Measurements from ENCODE around the gene SHLD2.
"Not testable (repeated sequence)": the region's sequence is repeated elsewhere in the genome, so short reads cannot be mapped to it uniquely, and the experiment has no call there.

SHLD2 gene

DNA sequence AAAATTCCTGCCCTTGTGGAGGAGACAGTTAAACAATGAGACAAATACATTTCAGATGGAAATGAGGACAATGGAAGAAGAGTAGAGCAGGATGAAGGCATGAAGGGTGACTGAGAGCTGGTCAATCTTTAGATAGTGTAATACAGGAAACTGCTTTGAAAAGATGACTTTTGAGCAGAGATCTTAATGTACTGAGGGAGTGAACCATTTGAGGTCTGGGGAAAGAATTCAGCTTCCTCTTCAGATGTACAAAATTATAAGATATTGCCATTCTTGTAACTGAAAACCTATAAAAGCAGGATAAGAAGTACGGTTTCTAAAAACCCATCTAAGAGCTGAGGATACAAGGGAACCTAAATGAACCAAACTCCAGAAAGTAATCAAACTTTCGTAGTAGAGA is 38.9 kb downstream of the SHLD2 start:
- not testable (repeated sequence) for H2AFZ ChIP-seq (ENCODE audit: low read depth); H3K9ac ChIP-seq; H3K4me1 ChIP-seq (ENCODE audit: low read depth, poor library complexity, severe bottlenecking); H3K4me3 ChIP-seq (IDR thresholded peaks at IDR 0.05; ENCODE audit: insufficient read depth, low read depth, low read length); H3K79me2 ChIP-seq (ENCODE audit: insufficient read depth, low read depth); H3K4me2 ChIP-seq; H4K20me1 ChIP-seq (ENCODE audit: insufficient read depth); H3K36me3 ChIP-seq (ENCODE audit: insufficient read depth); H3K27ac ChIP-seq; H3K27me3 ChIP-seq (ENCODE audit: insufficient read depth, low read depth)

DNA sequence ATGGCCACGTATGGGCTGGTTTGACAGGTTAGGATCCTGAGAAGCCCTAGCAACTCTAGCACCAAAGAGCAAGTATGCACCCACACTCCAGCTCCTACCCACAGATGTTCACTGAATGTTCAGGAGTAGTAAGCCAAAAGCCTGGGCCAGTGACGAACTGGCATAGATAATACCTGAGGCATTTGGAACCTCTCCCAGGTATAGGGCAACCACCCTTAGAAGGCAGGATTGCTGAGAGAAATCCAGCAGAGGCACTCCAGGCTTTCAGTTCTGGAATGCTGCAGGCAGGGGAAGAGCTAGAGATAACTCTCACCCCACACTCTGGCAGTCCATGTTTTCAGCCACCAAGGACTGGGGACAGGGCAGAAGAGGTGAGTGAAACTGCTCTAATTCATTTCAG is 39.4 kb downstream of the SHLD2 start:
- H3K9ac ChIP-seq; H4K20me1 ChIP-seq (ENCODE audit: insufficient read depth); H3K36me3 ChIP-seq (ENCODE audit: insufficient read depth); H3K4me1 ChIP-seq (ENCODE audit: low read depth, poor library complexity, severe bottlenecking); H3K4me2 ChIP-seq; H3K27me3 ChIP-seq (ENCODE audit: insufficient read depth, low read depth); H2AFZ ChIP-seq (ENCODE audit: low read depth); H3K27ac ChIP-seq; H3K4me3 ChIP-seq (IDR thresholded peaks at IDR 0.05; ENCODE audit: insufficient read depth, low read depth, low read length); H3K79me2 ChIP-seq (ENCODE audit: insufficient read depth, low read depth): not testable (repeated sequence)

DNA sequence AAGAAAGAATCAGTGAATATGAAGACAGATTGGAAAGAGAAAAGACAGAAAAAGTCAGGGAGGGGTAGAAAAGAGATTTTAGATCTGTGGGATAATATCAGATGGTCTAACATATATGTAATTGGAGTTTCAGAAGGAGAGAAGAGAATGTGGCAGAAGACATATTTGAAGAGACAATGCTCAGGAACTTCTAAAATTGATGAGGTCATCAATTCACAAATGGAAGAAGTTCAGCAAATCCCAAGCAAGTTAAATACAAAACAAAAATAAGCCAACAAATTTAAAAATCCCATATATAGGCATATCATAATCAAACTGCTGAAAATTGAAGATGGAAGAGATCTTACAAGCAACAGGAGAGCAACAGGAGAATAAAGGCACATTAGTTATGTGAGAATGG is 42.5 kb downstream of the SHLD2 start:
- H4K20me1 ChIP-seq (ENCODE audit: insufficient read depth); H3K4me1 ChIP-seq (ENCODE audit: low read depth, poor library complexity, severe bottlenecking); H3K79me2 ChIP-seq (ENCODE audit: insufficient read depth, low read depth); H3K9ac ChIP-seq; H3K27me3 ChIP-seq (ENCODE audit: insufficient read depth, low read depth); H3K4me2 ChIP-seq; H3K4me3 ChIP-seq (IDR thresholded peaks at IDR 0.05; ENCODE audit: insufficient read depth, low read depth, low read length); H3K27ac ChIP-seq; H2AFZ ChIP-seq (ENCODE audit: low read depth); H3K36me3 ChIP-seq (ENCODE audit: insufficient read depth): not testable (repeated sequence)

DNA sequence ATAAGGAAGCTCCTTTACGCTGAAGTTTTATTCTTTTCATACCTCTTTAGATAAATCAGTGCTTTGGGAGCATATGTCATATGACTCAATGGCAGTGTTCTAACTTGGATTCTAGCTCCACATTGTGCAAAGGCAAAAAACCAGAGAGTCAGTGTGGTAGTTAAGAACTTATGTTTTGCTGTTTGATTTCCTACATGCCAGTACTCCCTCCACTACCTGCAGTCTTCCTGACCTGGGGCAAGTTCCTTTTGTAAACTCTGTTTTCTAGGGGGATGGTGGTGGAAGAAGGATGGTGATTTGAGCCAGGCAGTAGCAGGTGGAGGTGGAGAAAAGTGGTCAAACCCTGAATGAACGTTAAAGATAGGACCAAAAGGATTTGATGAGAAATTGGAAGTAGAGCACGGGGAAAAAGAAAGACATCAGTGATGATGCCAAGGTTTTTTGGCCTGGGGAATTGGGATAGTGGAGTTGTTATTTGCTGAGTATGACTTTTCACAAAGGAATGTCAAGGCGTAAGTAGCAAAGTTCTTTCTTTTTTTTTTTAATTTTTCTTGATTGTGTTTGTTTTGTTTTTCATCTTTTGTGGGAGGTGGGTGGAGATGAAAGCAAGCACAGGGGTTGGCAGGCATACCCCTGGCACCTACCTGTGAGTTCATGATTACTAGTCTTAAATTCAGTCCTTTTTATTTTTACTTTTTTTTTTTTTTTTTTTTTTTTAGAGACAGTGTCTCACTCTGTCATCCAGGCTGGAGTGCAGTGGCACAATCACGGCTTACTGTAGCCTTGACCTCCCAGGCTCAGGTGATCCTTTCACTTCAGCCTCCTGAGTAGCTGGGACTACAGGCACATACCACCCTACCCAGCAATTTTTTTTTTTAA is 47.5 kb downstream of the SHLD2 start:
- not testable (repeated sequence) for H3K79me2 ChIP-seq (ENCODE audit: insufficient read depth, low read depth); H3K9ac ChIP-seq; H3K36me3 ChIP-seq (ENCODE audit: insufficient read depth); H3K27ac ChIP-seq; H2AFZ ChIP-seq (ENCODE audit: low read depth); H3K27me3 ChIP-seq (ENCODE audit: insufficient read depth, low read depth); H3K4me3 ChIP-seq (IDR thresholded peaks at IDR 0.05; ENCODE audit: insufficient read depth, low read depth, low read length); H3K4me2 ChIP-seq; H4K20me1 ChIP-seq (ENCODE audit: insufficient read depth); H3K4me1 ChIP-seq (ENCODE audit: low read depth, poor library complexity, severe bottlenecking)

DNA sequence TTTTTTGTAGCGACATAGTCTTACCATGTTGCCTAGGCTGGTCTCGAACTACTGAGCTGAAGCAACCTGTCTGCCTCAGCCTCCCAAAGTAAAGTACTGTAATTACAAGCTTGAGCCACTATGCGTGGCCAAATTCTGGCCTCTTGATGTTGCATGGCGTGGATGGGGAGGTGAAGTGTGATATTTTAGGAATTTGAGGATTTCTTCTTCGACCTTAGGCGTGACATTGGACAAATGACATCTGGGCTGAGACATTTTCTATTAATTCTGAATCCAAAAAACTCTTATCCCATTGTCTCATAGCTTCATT is 48.1 kb downstream of the SHLD2 start:
- H3K4me2 ChIP-seq; H3K36me3 ChIP-seq (ENCODE audit: insufficient read depth); H4K20me1 ChIP-seq (ENCODE audit: insufficient read depth); H2AFZ ChIP-seq (ENCODE audit: low read depth); H3K27me3 ChIP-seq (ENCODE audit: insufficient read depth, low read depth); H3K79me2 ChIP-seq (ENCODE audit: insufficient read depth, low read depth); H3K27ac ChIP-seq; H3K4me1 ChIP-seq (ENCODE audit: low read depth, poor library complexity, severe bottlenecking); H3K4me3 ChIP-seq (IDR thresholded peaks at IDR 0.05; ENCODE audit: insufficient read depth, low read depth, low read length); H3K9ac ChIP-seq: not testable (repeated sequence)

DNA sequence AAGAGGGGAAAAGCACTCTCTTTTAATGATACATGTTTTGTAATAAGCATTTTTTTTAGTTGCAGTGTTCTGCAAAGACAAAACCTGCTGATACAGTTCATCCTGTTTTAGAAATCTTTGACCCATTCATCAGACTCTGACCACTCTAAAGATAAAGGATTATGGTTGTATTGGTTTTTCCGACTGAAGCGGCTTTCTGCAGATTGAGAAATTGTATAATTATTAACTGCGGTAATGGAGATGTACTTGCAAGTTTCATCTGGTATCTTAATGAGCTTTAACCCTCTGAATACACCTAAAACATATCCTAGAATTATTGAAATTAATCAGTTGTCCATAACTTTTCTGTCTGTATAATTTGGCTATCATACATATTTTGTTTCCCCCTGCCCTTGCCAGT is 50.6 kb downstream of the SHLD2 start:
- H3K4me3 ChIP-seq (IDR thresholded peaks at IDR 0.05; ENCODE audit: insufficient read depth, low read depth, low read length); H3K4me1 ChIP-seq (ENCODE audit: low read depth, poor library complexity, severe bottlenecking); H3K79me2 ChIP-seq (ENCODE audit: insufficient read depth, low read depth); H3K27ac ChIP-seq; H3K4me2 ChIP-seq; H4K20me1 ChIP-seq (ENCODE audit: insufficient read depth); H3K36me3 ChIP-seq (ENCODE audit: insufficient read depth); H2AFZ ChIP-seq (ENCODE audit: low read depth); H3K27me3 ChIP-seq (ENCODE audit: insufficient read depth, low read depth); H3K9ac ChIP-seq: not testable (repeated sequence)

DNA sequence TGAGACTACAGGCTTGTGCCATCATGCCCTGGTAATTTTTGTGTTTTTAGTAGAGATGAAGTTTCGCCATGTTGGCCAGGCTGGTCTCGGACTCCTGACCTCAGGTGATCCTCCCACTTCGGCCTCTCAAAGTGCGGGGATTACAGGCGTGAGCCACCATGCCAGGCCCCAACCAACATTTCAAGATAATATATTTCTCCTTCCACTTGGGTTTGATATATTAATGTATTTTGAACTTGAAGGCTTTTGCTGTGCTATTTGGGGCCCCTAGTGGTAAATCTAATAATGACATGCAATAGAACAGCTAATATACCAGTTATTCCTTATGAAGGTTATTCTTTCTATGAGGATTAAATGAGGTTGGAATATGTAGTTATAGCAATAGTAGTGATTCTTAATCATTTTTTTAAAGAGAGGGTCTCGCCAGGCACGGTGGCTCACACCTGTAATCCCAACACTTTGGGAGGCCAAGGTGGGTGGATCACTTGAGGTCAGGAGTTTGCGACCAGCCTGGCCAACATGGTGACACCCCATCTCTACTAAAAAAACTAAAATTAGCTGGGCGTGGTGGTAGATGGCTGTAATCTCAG is 54.1 kb downstream of the SHLD2 start:
- H3K9ac ChIP-seq; H3K79me2 ChIP-seq (ENCODE audit: insufficient read depth, low read depth); H3K4me1 ChIP-seq (ENCODE audit: low read depth, poor library complexity, severe bottlenecking); H3K4me3 ChIP-seq (IDR thresholded peaks at IDR 0.05; ENCODE audit: insufficient read depth, low read depth, low read length); H3K4me2 ChIP-seq; H2AFZ ChIP-seq (ENCODE audit: low read depth); H4K20me1 ChIP-seq (ENCODE audit: insufficient read depth); H3K27me3 ChIP-seq (ENCODE audit: insufficient read depth, low read depth); H3K36me3 ChIP-seq (ENCODE audit: insufficient read depth); H3K27ac ChIP-seq: not testable (repeated sequence)
- TF ChIP-seq, protein P1, sequence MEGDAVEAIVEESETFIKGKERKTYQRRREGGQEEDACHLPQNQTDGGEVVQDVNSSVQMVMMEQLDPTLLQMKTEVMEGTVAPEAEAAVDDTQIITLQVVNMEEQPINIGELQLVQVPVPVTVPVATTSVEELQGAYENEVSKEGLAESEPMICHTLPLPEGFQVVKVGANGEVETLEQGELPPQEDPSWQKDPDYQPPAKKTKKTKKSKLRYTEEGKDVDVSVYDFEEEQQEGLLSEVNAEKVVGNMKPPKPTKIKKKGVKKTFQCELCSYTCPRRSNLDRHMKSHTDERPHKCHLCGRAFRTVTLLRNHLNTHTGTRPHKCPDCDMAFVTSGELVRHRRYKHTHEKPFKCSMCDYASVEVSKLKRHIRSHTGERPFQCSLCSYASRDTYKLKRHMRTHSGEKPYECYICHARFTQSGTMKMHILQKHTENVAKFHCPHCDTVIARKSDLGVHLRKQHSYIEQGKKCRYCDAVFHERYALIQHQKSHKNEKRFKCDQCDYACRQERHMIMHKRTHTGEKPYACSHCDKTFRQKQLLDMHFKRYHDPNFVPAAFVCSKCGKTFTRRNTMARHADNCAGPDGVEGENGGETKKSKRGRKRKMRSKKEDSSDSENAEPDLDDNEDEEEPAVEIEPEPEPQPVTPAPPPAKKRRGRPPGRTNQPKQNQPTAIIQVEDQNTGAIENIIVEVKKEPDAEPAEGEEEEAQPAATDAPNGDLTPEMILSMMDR (conservative IDR thresholded peaks at IDR 0.05; ENCODE audit: low read depth, low read length) = peak; percentile 28; the same call in 1 of the 2 replicates

DNA sequence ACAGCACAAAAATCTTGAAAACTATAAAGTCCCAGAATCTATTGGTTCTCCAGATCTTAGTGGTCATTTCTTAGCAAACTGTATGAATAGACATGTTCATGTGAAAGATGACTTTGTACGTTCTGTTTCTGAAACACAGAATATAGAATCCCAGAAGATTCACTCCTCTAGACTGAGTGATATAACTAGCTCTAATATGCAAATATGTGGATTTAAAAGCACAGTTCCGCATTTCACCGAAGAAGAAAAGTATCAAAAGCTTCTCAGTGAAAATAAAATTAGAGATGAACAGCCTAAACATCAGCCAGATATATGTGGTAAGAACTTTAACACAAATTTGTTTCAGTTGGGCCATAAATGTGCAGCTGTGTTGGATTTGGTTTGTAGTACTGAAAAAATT is 56.5 kb downstream of the SHLD2 start:
- H2AFZ ChIP-seq (ENCODE audit: low read depth); H3K36me3 ChIP-seq (ENCODE audit: insufficient read depth); H4K20me1 ChIP-seq (ENCODE audit: insufficient read depth); H3K9ac ChIP-seq; H3K4me3 ChIP-seq (IDR thresholded peaks at IDR 0.05; ENCODE audit: insufficient read depth, low read depth, low read length); H3K27me3 ChIP-seq (ENCODE audit: insufficient read depth, low read depth); H3K27ac ChIP-seq; H3K79me2 ChIP-seq (ENCODE audit: insufficient read depth, low read depth); H3K4me1 ChIP-seq (ENCODE audit: low read depth, poor library complexity, severe bottlenecking); H3K4me2 ChIP-seq: not testable (repeated sequence)

DNA sequence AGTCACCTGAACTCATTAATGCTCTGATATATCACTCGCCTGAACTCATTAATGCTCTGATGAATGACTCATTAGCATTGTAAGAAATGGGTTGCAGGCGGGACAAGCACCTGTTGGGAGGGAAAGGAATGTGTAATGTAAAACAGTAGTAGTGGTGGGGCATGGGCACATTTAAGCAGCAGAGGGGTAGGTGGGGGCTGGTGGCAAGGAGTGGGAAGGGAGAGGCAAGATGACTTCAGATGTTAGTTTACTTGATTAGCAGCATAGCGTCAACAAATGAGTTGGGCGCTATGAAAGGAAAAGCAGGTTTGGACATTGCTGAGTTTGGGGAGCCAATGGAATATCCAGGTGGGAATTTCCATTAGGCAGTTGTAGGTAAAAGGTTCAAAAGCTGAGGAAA is 61.8 kb downstream of the SHLD2 start:
- not testable (repeated sequence) for H3K79me2 ChIP-seq (ENCODE audit: insufficient read depth, low read depth); H3K36me3 ChIP-seq (ENCODE audit: insufficient read depth); H4K20me1 ChIP-seq (ENCODE audit: insufficient read depth); H3K9ac ChIP-seq; H3K4me3 ChIP-seq (IDR thresholded peaks at IDR 0.05; ENCODE audit: insufficient read depth, low read depth, low read length); H3K4me2 ChIP-seq; H3K4me1 ChIP-seq (ENCODE audit: low read depth, poor library complexity, severe bottlenecking); H2AFZ ChIP-seq (ENCODE audit: low read depth); H3K27me3 ChIP-seq (ENCODE audit: insufficient read depth, low read depth); H3K27ac ChIP-seq

Measured in KMS-11 (cell line).